OCI-LY1 (cell line): Measurements from ENCODE around the gene SENP2.

Source experiments
- H2AFZ ChIP-seq: fragments of 200-600 bp; sonication (generic), shearing (Covaris generic); 2 replicates; pipeline ENCODE4 v1.6.0; 2014; ENCODE audit warnings: antibody characterized with exemption, mild to moderate bottlenecking, low read length
- H3F3A ChIP-seq: fragments of 200-600 bp; sonication (generic), shearing (Covaris generic); 2 replicates; pipeline ENCODE4 v1.6.0; 2014; ENCODE audit warnings: mild to moderate bottlenecking, antibody characterized with exemption, low read length, moderate library complexity; ENCODE audit not compliant: insufficient read depth
- H3K27ac ChIP-seq: fragments of 200-600 bp; sonication (generic); 2 replicates; pipeline ENCODE4 v1.5.1; 2014; ENCODE audit warnings: low read length, mixed run types, mild to moderate bottlenecking, low read depth; ENCODE audit not compliant: poor library complexity, severe bottlenecking
- H3K27me3 ChIP-seq: fragments of 200-600 bp; sonication (generic); 2 replicates; pipeline ENCODE4 v1.6.0; 2014; ENCODE audit warnings: antibody characterized with exemption, mild to moderate bottlenecking, low read length, moderate library complexity; ENCODE audit not compliant: insufficient read depth
- H3K36me3 ChIP-seq: fragments of 200-600 bp; sonication (generic); 2 replicates; pipeline ENCODE4 v1.6.1; 2014; ENCODE audit warnings: mild to moderate bottlenecking, antibody characterized with exemption, low read length, moderate library complexity, mixed read lengths; ENCODE audit not compliant: insufficient read depth
- H3K4me1 ChIP-seq: fragments of 200-600 bp; sonication (generic); 2 replicates; pipeline ENCODE4 v1.5.1; 2014; ENCODE audit warnings: mild to moderate bottlenecking, low read length, moderate library complexity; ENCODE audit not compliant: insufficient read depth, severe bottlenecking
- H3K4me2 ChIP-seq: fragments of 200-600 bp; sonication (generic), shearing (Covaris generic); 2 replicates; pipeline ENCODE4 v1.6.1; 2014; ENCODE audit warnings: low read length
- H3K4me3 ChIP-seq: fragments of 200-600 bp; sonication (generic); 2 replicates; pipeline ENCODE4 v1.5.1; 2014; ENCODE audit warnings: low read length, low read depth, mild to moderate bottlenecking, mixed read lengths; ENCODE audit not compliant: poor library complexity, severe bottlenecking
- H3K79me2 ChIP-seq: fragments of 200-600 bp; shearing (Covaris generic); 2 replicates; pipeline ENCODE4 v1.6.1; 2016; ENCODE audit warnings: mixed run types, low read length, mixed read lengths; ENCODE audit not compliant: insufficient read depth
- H3K9ac ChIP-seq: fragments of 200-600 bp; sonication (generic), shearing (Covaris generic); 2 replicates; pipeline ENCODE4 v1.6.1; 2014; ENCODE audit warnings: mild to moderate bottlenecking, low read length, mixed read lengths
- H3K9me2 ChIP-seq: fragments of 200-600 bp; sonication (generic), shearing (Covaris generic); 2 replicates; pipeline ENCODE4 v1.6.1; 2014; ENCODE audit warnings: low read depth, mild to moderate bottlenecking, low read length, mixed read lengths
- H3K9me3 ChIP-seq: fragments of 200-600 bp; shearing (Covaris generic); 2 replicates; pipeline ENCODE4 v1.6.1; 2014; ENCODE audit warnings: low read length, mixed read lengths
- H4K20me1 ChIP-seq: fragments of 200-600 bp; sonication (generic), shearing (Covaris generic); 2 replicates; pipeline ENCODE4 v1.6.0; 2016; ENCODE audit warnings: mild to moderate bottlenecking, low read length; ENCODE audit not compliant: insufficient read depth
- CTCF ChIP-seq: fragments of 200-600 bp; sonication (generic), shearing (Covaris generic); IDR thresholded peaks from 2 replicates; pipeline ENCODE4 v1.5.1; 2017; ENCODE audit warnings: mild to moderate bottlenecking, antibody characterized with exemption, low read length, moderate library complexity, mixed read lengths
- EZH2 ChIP-seq: fragments of 200-600 bp; sonication (generic), shearing (Covaris generic); IDR thresholded peaks from 2 replicates; pipeline ENCODE4 v1.8.0; 2017; ENCODE audit warnings: borderline replicate concordance, mixed run types, mild to moderate bottlenecking, antibody characterized with exemption, low read length, moderate library complexity, mixed read lengths

Gene SENP2

GRCh38 chr3:185623939-185624665 lies 38.0 kb downstream of the SENP2 start:
- Histone ChIP-seq H3K27me3 (no peaks in the 10 kb centered on the region), H3F3A (no peaks in the 10 kb centered on the region), H3K27ac (no peak overlapping the region), H3K9me2 (no peaks in the 10 kb centered on the region), H3K4me2 (no peak overlapping the region), H3K4me1 (no peaks in the 10 kb centered on the region), H3K9me3 (no peaks in the 10 kb centered on the region), H3K9ac (no peak overlapping the region), H2AFZ (no peak overlapping the region), H3K36me3 (peaks cover 69% of the 10 kb centered on the region), H3K4me3 (no peak overlapping the region), H4K20me1 (no peaks in the 10 kb centered on the region), H3K79me2 (no peaks in the 10 kb centered on the region)
- TF ChIP-seq CTCF (no peak), EZH2 (no peak)

GRCh38 chr3:185625784-185626183 lies 39.7 kb downstream of the SENP2 start:
- TF ChIP-seq EZH2: no peak
- no peak for TF ChIP-seq CTCF
- peaks cover 77% of the 10 kb centered on the region for H3K36me3 ChIP-seq
- H3K9me3 ChIP-seq: no peaks in the 10 kb centered on the region
- H3K4me3 ChIP-seq: no peak overlapping the region
- H3K27ac ChIP-seq: no peak overlapping the region
- no peaks in the 10 kb centered on the region for H3K79me2 ChIP-seq
- H3K9ac ChIP-seq: no peak overlapping the region
- H3K4me2 ChIP-seq: no peak overlapping the region
- H2AFZ ChIP-seq: no peak overlapping the region
- H4K20me1 ChIP-seq: no peaks in the 10 kb centered on the region
- H3K4me1 ChIP-seq: no peaks in the 10 kb centered on the region
- no peaks in the 10 kb centered on the region for H3F3A ChIP-seq
- no peaks in the 10 kb centered on the region for H3K27me3 ChIP-seq
- no peaks in the 10 kb centered on the region for H3K9me2 ChIP-seq

- H3F3A ChIP-seq: no peaks in the 10 kb centered on the region
- H3K4me2 ChIP-seq: no peak overlapping the region
- no peaks in the 10 kb centered on the region for H3K79me2 ChIP-seq
- no peaks in the 10 kb centered on the region for H4K20me1 ChIP-seq
- no peaks in the 10 kb centered on the region for H3K9me3 ChIP-seq
- H3K36me3 ChIP-seq: peaks cover 49% of the 10 kb centered on the region
- TF ChIP-seq EZH2: no peak
- no peak for TF ChIP-seq CTCF
- H3K4me3 ChIP-seq: no peak overlapping the region
- no peak overlapping the region for H3K9ac ChIP-seq
- no peak overlapping the region for H3K27ac ChIP-seq
- no peaks in the 10 kb centered on the region for H3K27me3 ChIP-seq
- H3K9me2 ChIP-seq: no peaks in the 10 kb centered on the region
- no peak overlapping the region for H2AFZ ChIP-seq
- no peaks in the 10 kb centered on the region for H3K4me1 ChIP-seq
Measured at GRCh38 chr3:185629554-185630181, 43.6 kb downstream of the SENP2 start.
